Osteoblast (primary cell): ENCODE data around the gene CATSPER2. TPM values are rescaled to one million over a fixed set of nuclear protein-coding genes. Genes with fewer than 3 reads are reported as not detected.

ENCODE experiments used
- small RNA-seq: library from RNA; depleted of rRNA; stranded (forward); fragments of <200 nt; gene quantifications from one replicate; pipeline ENCODE3, GENCODE V24; 2012
- total RNA-seq: library from RNA; depleted of rRNA; stranded (reverse); fragments of >200 nt; gene quantifications from 2 replicates; pipeline ENCODE4 v1.2.3, GENCODE V29; 2012

Gene CATSPER2
- total RNA-seq, 1 donor = 1.1 TPM

Small RNA genes lying within 50 kb of the gene (small RNA-seq; reads per million reads assigned to genes)
- not detected for gene PDIA3P2
- not detected for gene RNU6-554P
- not detected for gene RNU6-610P

Other genes starting within 250 kb of the CATSPER2 start
- 81.6 and 88.7 TPM in 2 replicates for gene TP53BP1, start 155.7 kb downstream of the CATSPER2 start, total RNA-seq
- gene MAP1A, start 131.2 kb downstream of the CATSPER2 start, total RNA-seq = 117 and 121 TPM in 2 replicates
- 20.3 and 45.1 TPM in 2 replicates for gene PPIP5K1, start 58.6 kb downstream of the CATSPER2 start, total RNA-seq
- not detected in 2 replicates for gene CKMT1B, start 54.8 kb downstream of the CATSPER2 start, total RNA-seq
- gene STRC, start 30.0 kb downstream of the CATSPER2 start, total RNA-seq = under 0.01 TPM in 2 replicates
- not detected in 2 replicates for gene CKMT1A, start 45.0 kb upstream of the CATSPER2 start, total RNA-seq
- 160 and 173 TPM in 2 replicates for gene PDIA3, start 97.6 kb upstream of the CATSPER2 start, total RNA-seq
- 1.2 and 3.6 TPM in 2 replicates for gene ELL3, start 128.1 kb upstream of the CATSPER2 start, total RNA-seq
- gene SERF2, start 143.5 kb upstream of the CATSPER2 start, total RNA-seq = 432 and 461 TPM in 2 replicates
- not detected in 2 replicates for gene SERINC4, start 151.4 kb upstream of the CATSPER2 start, total RNA-seq
- 5.4 and 6.5 TPM in 2 replicates for gene HYPK, start 151.8 kb upstream of the CATSPER2 start, total RNA-seq
- 14.7 and 16.6 TPM in 2 replicates for gene MFAP1, start 175.8 kb upstream of the CATSPER2 start, total RNA-seq
- gene WDR76, start 178.2 kb upstream of the CATSPER2 start, total RNA-seq = 6.5 and 7.6 TPM in 2 replicates